K562 (cell line): ENCODE results near the gene FCGR3A. TPM values are rescaled to one million over a fixed set of nuclear protein-coding genes. Genes with fewer than 3 reads are reported as not detected.
"Not testable (repeated sequence)": the region's sequence is repeated elsewhere in the genome, so short reads cannot be mapped to it uniquely, and the experiment has no call there.

ENCODE experiments used
- ARID2 ChIP-seq: fragments of 450-650 bp; IDR thresholded peaks from 2 replicates; pipeline ENCODE4 v1.6.1; 2017; ENCODE audit warnings: antibody characterized with exemption, mild to moderate bottlenecking
- CBFA2T3 ChIP-seq: fragments of 450-650 bp; IDR thresholded peaks from 2 replicates; pipeline ENCODE4 v1.6.1; 2017
- ETV6 ChIP-seq, 3 experiments: fragments of 150-350 bp in 1 of 3; sonication (generic) in 1 of 3; formaldehyde crosslinking in 1 of 3; IDR thresholded peaks; 2 replicates each; pipeline versions ENCODE4 v1.6.1 to v1.8.0; 2014 to 2022; ENCODE audit warnings: borderline replicate concordance in 2 of 3, low read depth in 2 of 3, antibody characterized with exemption in 1 of 3, low read length in 1 of 3, mild to moderate bottlenecking in 1 of 3, missing genetic modification reagents in 1 of 3
- HES1 ChIP-seq: fragments of 450-650 bp; IDR thresholded peaks from 2 replicates; pipeline ENCODE4 v1.6.1; 2016; ENCODE audit warnings: low read depth, mild to moderate bottlenecking, moderate library complexity
- HMGN3 ChIP-seq: IDR thresholded peaks from 2 replicates; pipeline ENCODE4 v1.6.1; 2011; ENCODE audit warnings: borderline replicate concordance, low read depth, mild to moderate bottlenecking, mixed read lengths, low read length; ENCODE audit not compliant: insufficient read length; ENCODE audit errors: extremely low read depth
- MAFK ChIP-seq: IDR thresholded peaks from 2 replicates; pipeline ENCODE4 v1.6.1; 2011; ENCODE audit warnings: low read length, improper control_type of control experiment
- MAZ ChIP-seq, 2 experiments: fragments of 450-650 bp in 1 of 2; sonication (generic) in 1 of 2; formaldehyde crosslinking; IDR thresholded peaks in 1 of 2; conservative IDR thresholded peaks in 1 of 2; 2 replicates each; pipeline versions ENCODE4 v1.4.0 to v1.5.0; 2020; ENCODE audit warnings: mild to moderate bottlenecking in 1 of 2, missing genetic modification reagents in 1 of 2
- MTA3 ChIP-seq: fragments of 450-650 bp; formaldehyde crosslinking; IDR thresholded peaks from 2 replicates; pipeline ENCODE4 v1.6.1; 2017; ENCODE audit warnings: mild to moderate bottlenecking, borderline replicate concordance
- RBFOX2 ChIP-seq: fragments of 200-400 bp; formaldehyde crosslinking; IDR thresholded peaks from 2 replicates; pipeline ENCODE4 v1.6.1; 2017; ENCODE audit warnings: low read depth, mild to moderate bottlenecking, low read length, moderate library complexity
- REST ChIP-seq, 2 experiments: fragments of 450-650 bp; formaldehyde crosslinking in 1 of 2; IDR thresholded peaks; 2 replicates each; pipeline versions ENCODE4 v1.4.0 to v1.6.1; 2014 to 2020; ENCODE audit warnings: mild to moderate bottlenecking in 2 of 2, borderline replicate concordance in 1 of 2, low read depth in 1 of 2
- STAT5A ChIP-seq: IDR thresholded peaks from 2 replicates; pipeline ENCODE4 v1.6.1; 2012; ENCODE audit warnings: low read length, inconsistent platforms, borderline replicate concordance
- TRIM24 ChIP-seq, 2 experiments: fragments of 450-650 bp; IDR thresholded peaks; 2 replicates each; pipeline ENCODE4 v1.6.1; 2016
- polyA plus RNA-seq, 8 experiments: library from polyadenylated mRNA; depleted of rRNA in 4 of 8; stranded (reverse) in 5 of 8; unstranded in 3 of 8; fragments of >200 nt; fragmentation: Nextera tagmentation in 2 of 8; fragmentation: Illumina TruSeq in 1 of 8; extraction: Ambion mirVana in 2 of 8; extraction: Trizol in 1 of 8; gene quantifications; 2 replicates each; pipeline versions ENCODE4 v1.2.1 to v1.2.3, GENCODE V29; 2011 to 2014; ENCODE audit warnings: inconsistent platforms in 1 of 8, missing spikeins in 1 of 8
- total RNA-seq, 7 experiments: library from RNA; depleted of rRNA in 6 of 7; stranded (reverse); fragments of >200 nt in 6 of 7; fragmentation: Illumina TruSeq in 2 of 7; extraction: Trizol in 2 of 7; gene quantifications; 2 replicates each; pipeline versions ENCODE4 v1.2.1 to v1.2.3, GENCODE V29; 2011 to 2021; ENCODE audit warnings: low replicate concordance in 1 of 7
- TF ChIP-seq, protein P1 (sequence below), 3 experiments: IDR thresholded peaks in 2 of 3; conservative IDR thresholded peaks in 1 of 3; 2 replicates each; pipeline ENCODE4 v1.5.1; 2011 to 2012; ENCODE audit warnings: low read length in 3 of 3, mild to moderate bottlenecking in 3 of 3, control low read depth in 2 of 3, improper control_type of control experiment in 1 of 3, inconsistent platforms in 1 of 3, low read depth in 1 of 3, mixed read lengths in 1 of 3, moderate library complexity in 1 of 3; ENCODE audit not compliant: insufficient read depth in 2 of 3

FCGR3A gene
- total and polyA plus RNA-seq, 9 of the 15 experiments (the other 6 are each of a cell fraction or from before 2014, with no cell fraction given): 0.04 to 0.29 (median 0.14) TPM; not detected in 3

DNA sequence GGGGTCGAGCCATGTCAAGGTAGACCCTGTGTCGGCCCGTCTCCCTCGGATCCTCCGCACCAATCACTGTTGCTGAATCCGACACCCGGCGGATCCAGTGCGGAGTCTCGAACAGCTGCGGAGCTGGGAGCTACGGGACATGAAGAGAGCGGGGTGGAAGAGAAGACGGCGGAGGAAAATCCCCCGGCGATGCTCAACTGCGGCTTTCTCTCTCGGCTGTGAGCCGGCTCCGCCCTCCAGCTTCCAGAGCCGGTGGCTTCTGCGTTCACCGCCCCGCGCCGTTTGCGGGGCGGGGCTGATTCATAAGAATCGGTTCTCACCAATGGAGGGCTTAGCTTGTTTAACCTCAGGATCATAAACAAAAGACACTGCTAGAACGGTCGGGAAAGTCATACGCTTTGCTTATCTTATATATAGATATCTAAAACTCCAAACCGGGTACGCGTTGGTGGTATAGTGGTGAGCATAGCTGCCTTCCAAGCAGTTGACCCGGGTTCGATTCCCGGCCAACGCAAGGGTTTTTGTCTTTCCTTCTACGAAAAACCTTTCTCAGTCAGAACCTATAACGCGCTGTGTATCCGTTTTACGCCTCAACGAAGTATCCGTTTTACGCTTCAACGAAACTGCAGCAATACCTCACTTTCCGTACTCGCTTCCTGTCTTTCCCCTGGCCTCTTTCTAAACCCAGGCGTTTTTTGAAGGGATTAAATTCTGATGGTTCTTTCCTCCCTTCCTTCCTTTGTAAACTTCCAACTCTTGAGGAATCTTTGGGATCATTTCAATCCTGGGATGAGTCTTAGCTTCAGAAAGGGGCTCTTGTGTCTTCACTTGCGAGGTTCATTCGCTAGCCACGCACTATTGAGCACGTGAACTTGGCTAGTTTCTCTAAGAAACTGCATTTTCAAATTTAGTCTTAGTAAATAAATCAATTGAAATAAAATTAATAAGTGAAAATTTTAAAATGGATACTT lies 18.7 kb downstream of the FCGR3A start (continued):
- TF ChIP-seq, protein P1, sequence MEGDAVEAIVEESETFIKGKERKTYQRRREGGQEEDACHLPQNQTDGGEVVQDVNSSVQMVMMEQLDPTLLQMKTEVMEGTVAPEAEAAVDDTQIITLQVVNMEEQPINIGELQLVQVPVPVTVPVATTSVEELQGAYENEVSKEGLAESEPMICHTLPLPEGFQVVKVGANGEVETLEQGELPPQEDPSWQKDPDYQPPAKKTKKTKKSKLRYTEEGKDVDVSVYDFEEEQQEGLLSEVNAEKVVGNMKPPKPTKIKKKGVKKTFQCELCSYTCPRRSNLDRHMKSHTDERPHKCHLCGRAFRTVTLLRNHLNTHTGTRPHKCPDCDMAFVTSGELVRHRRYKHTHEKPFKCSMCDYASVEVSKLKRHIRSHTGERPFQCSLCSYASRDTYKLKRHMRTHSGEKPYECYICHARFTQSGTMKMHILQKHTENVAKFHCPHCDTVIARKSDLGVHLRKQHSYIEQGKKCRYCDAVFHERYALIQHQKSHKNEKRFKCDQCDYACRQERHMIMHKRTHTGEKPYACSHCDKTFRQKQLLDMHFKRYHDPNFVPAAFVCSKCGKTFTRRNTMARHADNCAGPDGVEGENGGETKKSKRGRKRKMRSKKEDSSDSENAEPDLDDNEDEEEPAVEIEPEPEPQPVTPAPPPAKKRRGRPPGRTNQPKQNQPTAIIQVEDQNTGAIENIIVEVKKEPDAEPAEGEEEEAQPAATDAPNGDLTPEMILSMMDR (IDR thresholded peaks at IDR 0.05 in 2 of 3, conservative IDR thresholded peaks at IDR 0.05 in 1 of 3; ENCODE audit: insufficient read depth in 2 of 3, low read depth in 1 of 3, low read length in 3 of 3): peak in 1 of 3 experiments; percentile 0; a peak in 1 of 6 replicates
- peak; percentile 36 for TF ChIP-seq HMGN3
- peak; percentile 74 for TF ChIP-seq RBFOX2
- TF ChIP-seq MTA3: peak; percentile 83
- TF ChIP-seq REST (IDR thresholded peaks at IDR 0.05; ENCODE audit: borderline replicate concordance): peak; percentile 22; the same call in 1 of the 2 replicates
- TF ChIP-seq REST (CRISPR knock-in tag; IDR thresholded peaks at IDR 0.05; ENCODE audit: low read depth); ETV6 (CRISPR knock-in tag; IDR thresholded peaks at IDR 0.05; ENCODE audit: borderline replicate concordance): not testable (repeated sequence)
- peak; percentile 16 to 73; a peak in 2 of 4 replicates for TF ChIP-seq TRIM24 (IDR thresholded peaks at IDR 0.05)
- peak; percentile 25; the same call in 1 of the 2 replicates for TF ChIP-seq MAFK
- 0 out of 2 replicates have a peak, but pooled peaks have one; percentile 3 for TF ChIP-seq CBFA2T3
- TF ChIP-seq STAT5A: peak; percentile 28; the same call in 1 of the 2 replicates
- TF ChIP-seq ETV6 (IDR thresholded peaks at IDR 0.05; ENCODE audit: borderline replicate concordance in 1 of 2, low read depth in 2 of 2, low read length in 1 of 2): 0 out of 4 replicates have a peak, but pooled peaks of 1 of the 2 experiments have one; percentile 68
- TF ChIP-seq ARID2: peak; percentile 47; the same call in 1 of the 2 replicates
- TF ChIP-seq MAZ (CRISPR knock-in tag; conservative IDR thresholded peaks at IDR 0.05 in 1 of 2, IDR thresholded peaks at IDR 0.05 in 1 of 2): peak in 1 of 2 experiments; percentile 49; a peak in 2 of 4 replicates
- peak; percentile 30; the same call in 1 of the 2 replicates for TF ChIP-seq HES1
